DMS79 treated with DMSO at 0.1 percent for 48 hours (cell line): ENCODE results near the gene PCBP3.
A peak's percentile ranks its signal among the peaks of the same experiment; 100 is the strongest.
"Not testable (repeated sequence)": the region's sequence is repeated elsewhere in the genome, so short reads cannot be mapped to it uniquely, and the experiment has no call there.

ENCODE experiments used
- DNase-seq: peaks from one replicate; lab custom pipeline; 2025; lab: John Stamatoyannopoulos, UW

PCBP3 gene

GRCh38 chr21:45947716-45948255 is 304.3 kb downstream of the PCBP3 start:
- DNase-seq = no peak

DNA sequence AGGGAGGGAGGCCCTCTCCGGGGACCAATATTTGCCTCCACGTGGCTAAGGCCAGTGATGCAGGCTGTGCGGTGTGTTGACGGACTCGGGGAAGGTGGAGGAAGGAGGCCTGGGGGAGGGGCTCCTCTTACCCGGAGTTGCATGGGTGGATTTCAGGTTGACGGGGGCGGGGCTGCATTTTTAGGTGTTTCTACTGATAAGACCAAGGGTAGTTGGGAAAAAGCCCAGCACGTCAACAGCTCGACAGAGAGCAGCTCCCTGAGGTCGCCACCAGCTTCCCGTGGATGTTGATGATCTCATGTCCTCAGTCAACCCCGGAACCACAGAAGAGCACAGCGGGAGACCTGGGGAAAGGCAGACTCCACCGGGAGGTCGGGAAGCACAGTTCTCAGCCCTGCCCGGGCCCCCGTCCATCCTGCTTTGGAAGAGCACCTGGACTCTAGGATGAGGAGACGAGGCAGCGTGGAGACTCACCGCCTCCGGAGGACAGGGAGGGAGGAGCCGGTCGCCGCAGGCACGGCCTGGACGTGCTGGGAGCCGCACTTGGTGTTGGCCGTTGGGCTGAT is 305.1 kb downstream of the PCBP3 start:
- peak; percentile 44 for DNase-seq

- DNase-seq = no peak
These were observed 306.6 kb downstream of the PCBP3 start for GRCh38 chr21:45949928-45950739.

GRCh38 chr21:45950740-45951515 is 307.4 kb downstream of the PCBP3 start:
- peak; percentile 53 for DNase-seq

DNA sequence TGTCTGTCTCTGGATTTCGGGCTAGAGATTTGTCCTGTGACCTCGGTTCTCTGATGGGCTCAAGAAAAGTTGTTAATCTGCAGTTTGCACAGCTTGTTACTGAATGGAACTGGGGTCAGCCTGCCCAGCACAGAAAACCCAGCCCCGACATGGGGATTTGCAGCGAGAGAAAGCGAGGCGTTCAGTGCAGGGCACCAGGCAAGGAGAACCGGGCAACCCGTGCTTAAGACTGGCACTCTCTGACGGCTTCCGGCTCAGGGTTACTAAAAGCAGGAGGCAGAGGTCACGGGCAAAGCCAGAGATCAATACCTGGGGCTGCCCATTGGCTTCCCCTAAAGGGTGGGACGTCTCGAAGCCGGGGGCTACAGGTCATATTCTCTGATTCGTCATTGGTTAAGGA is 308.2 kb downstream of the PCBP3 start:
- DNase-seq = no peak

GRCh38 chr21:45952527-45952926 is 309.0 kb downstream of the PCBP3 start:
- DNase-seq = not testable (repeated sequence)

DNA sequence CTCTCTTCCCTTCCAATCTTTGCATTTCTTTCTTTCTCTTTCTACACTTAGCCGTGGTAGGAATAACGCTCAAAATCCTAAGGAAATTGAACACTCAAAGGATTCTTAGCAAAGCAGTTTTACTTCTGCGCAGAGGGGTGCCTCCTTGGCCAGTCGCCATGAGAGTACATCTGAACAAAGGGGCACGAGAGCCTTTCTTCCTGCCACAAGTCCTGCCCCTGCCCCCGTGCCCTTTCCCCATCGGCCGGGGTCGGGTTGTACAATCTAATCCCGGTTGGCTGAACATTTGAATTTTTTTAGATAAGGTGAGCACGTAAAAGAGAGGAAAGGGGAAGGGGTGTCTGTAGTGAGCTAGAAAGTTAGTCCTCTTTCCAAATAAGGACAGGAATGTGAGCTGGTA is 309.4 kb downstream of the PCBP3 start:
- DNase-seq = no peak

DNA sequence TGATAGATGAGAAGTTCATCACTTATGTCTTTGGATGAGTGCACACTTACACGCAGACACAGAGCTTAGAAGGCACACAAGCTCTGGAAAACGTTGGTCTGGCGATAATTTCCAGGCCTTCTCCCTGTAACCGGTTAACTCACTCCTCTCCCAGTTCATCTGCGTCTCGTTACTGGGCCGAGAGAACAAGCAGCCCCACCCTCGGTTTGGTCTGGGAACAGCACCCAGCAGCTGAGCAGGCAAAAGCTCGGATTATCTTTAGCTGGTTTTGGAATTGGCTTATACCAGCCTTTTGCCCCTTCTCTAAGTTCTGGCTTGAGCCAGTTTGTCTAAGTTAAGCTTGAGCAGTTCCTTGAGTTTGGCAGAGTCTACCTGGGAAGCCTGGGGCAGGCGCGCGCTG is 310.7 kb downstream of the PCBP3 start:
- no peak for DNase-seq

GRCh38 chr21:45954921-45955320 is 311.4 kb downstream of the PCBP3 start:
- no peak for DNase-seq

GRCh38 chr21:45957551-45957950 is 314.0 kb downstream of the PCBP3 start:
- DNase-seq = no peak

DNA sequence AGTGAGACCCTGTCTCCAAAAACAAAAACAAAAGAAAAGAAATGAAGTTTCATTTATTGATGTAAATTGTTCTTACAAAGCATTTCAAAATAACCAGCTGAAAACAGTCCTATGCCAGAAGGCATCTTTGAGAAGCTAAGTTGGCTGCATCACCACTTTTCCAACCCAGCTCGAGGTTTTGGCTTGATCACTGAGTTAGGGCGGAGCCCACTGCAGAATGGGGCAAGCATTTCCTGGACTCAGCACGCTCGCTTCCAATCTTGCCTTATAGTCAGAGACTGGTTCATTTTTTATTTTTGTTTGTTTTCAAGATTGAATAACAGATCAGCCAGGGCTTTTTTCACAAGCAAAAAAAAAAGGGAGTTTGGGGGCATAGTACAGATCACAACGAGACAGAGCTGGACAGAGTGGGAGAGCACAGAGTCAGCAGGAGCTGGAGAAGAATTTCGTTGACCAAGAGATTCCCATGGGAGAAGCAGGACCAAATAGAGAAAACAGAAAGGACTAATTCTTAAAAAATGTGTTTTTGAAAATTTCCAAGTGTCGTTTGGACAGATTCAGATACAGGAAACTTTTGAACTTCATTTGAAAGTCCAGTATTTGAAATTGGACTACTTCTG is 314.6 kb downstream of the PCBP3 start:
- DNase-seq = no peak

DNA sequence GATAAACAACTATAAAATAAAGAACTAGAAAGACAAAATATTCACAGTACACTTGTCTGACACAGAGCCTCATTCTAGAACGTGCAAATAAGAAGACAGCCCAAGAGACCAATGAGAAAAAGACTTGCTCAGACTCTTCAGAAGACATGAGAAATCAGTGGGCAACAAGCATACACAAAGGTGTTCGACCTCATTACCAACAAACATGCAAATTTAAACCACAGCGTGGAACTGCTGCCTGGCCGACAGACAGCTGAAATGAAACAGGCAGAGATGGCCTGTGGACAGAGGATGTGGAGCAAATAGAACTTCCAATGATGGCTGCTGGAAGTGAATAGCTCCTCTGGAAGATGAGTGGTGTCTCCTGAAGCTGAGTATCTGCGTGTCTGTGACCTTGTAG is 315.7 kb downstream of the PCBP3 start:
- DNase-seq = no peak

DNA sequence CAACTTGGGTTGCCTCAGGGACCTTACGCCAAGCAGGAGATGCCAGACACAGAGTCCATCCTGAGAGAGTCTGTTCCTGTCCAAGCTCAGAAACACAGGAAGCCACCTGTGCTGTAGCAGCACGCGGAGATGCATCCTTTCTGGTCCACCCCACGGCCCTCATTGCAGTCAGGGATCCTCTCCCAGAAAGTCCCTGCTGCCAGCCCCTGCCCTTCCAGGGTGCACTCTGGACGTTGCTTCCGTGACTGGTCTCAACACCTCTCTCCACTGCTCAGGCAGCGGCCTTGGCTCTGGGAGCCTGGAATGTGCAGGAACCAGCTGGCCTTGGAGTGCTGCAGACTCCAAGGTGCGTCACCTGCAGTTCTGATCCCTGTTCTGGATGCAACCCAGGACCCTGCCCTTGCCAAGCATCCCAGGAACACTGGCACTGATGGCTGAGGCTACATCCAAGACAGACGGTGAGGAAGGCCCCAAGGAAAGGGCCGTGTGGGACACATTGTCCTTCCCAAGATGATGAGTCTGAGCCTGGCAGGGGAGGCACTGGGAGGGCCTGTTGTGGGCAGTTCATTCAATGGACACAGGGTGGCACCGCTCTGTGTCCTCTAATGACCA is 316.4 kb downstream of the PCBP3 start:
- no peak for DNase-seq

GRCh38 chr21:45961408-45961807 is 317.9 kb downstream of the PCBP3 start:
- DNase-seq = not testable (repeated sequence)

- DNase-seq = no peak
These were observed 319.2 kb downstream of the PCBP3 start for GRCh38 chr21:45962531-45963231.

DNA sequence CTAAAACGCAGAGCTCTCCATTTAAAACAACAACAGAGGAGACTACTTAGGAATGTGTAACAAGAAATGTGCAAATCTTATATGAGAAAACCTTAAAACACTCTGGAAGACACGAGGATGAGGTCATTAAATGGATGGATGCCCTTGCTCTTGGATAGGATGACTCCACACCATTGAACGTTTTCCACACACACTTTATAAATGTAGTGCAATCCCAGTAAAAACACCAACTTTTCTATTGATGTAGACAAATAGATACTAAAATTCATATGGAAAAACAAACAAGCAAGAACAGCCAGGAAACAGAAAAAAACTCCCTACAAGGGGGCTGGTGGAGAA is 319.7 kb downstream of the PCBP3 start:
- DNase-seq = no peak

DNA sequence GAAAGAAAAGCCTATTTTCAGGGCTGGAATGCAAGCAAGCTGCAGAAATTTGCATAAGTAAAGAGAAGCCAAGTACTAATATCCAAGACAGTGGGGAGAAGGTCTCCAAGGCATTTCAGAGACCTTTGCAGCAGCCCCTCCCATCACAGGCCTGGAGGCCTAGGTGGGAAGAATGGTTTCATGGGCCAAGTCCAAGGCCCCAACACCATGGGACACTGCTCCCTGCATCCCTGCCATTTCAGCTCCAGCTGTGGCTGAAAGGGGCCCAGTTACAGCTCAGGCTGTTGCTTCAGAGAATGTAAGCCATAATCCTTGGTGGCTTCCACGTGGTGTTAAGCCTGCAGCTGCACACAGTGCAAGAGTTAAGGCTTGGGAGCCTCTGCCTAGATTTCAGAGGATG is 321.1 kb downstream of the PCBP3 start:
- DNase-seq = no peak

- DNase-seq = no peak
These were observed 321.7 kb downstream of the PCBP3 start for GRCh38 chr21:45965084-45965809.

GRCh38 chr21:45966791-45967394 is 323.4 kb downstream of the PCBP3 start:
- DNase-seq = no peak
